H9 (cell line): ENCODE measurements around the gene TMEM87A. TPM values are rescaled to one million over a fixed set of nuclear protein-coding genes. Genes with fewer than 3 reads are reported as not detected.

Source experiments
- DNase-seq: peaks from one replicate; pipeline ENCODE4 v3.0.0-alpha.2; 2017
- H2AFZ ChIP-seq: one replicate; pipeline ENCODE4 v1.6.1; 2013; ENCODE audit warnings: mild to moderate bottlenecking, low read length, control low read depth, moderate library complexity
- H2AK5ac ChIP-seq: 2 replicates; pipeline ENCODE4 v1.6.1; 2013; ENCODE audit warnings: low read length, control low read depth, mixed read lengths; ENCODE audit not compliant: insufficient read length
- H2BK120ac ChIP-seq: one replicate; pipeline ENCODE4 v1.6.1; 2013; ENCODE audit warnings: low read depth, mild to moderate bottlenecking, low read length, control low read depth, inconsistent platforms; ENCODE audit not compliant: poor library complexity, severe bottlenecking
- H2BK12ac ChIP-seq: 2 replicates; pipeline ENCODE4 v1.6.1; 2013; ENCODE audit warnings: low read length, control low read depth, mixed read lengths, low read depth; ENCODE audit not compliant: insufficient read length
- H2BK15ac ChIP-seq: 2 replicates; pipeline ENCODE4 v1.6.1; 2013; ENCODE audit warnings: low read depth, low read length, control low read depth
- H2BK20ac ChIP-seq: one replicate; pipeline ENCODE4 v1.6.1; 2013; ENCODE audit warnings: low read depth, mild to moderate bottlenecking, low read length, control low read depth, inconsistent platforms; ENCODE audit not compliant: poor library complexity, severe bottlenecking
- H2BK5ac ChIP-seq: 2 replicates; pipeline ENCODE4 v1.6.1; 2013; ENCODE audit warnings: low read length, control low read depth, mixed read lengths; ENCODE audit not compliant: insufficient read length
- H3K14ac ChIP-seq: 2 replicates; pipeline ENCODE4 v1.6.1; 2013; ENCODE audit warnings: low read length, control low read depth; ENCODE audit not compliant: insufficient read depth
- H3K18ac ChIP-seq: 2 replicates; pipeline ENCODE4 v1.6.1; 2013; ENCODE audit warnings: low read depth, mild to moderate bottlenecking, mixed read lengths, low read length, control low read depth; ENCODE audit not compliant: insufficient read length
- H3K23ac ChIP-seq: 2 replicates; pipeline ENCODE4 v1.6.1; 2013; ENCODE audit warnings: low read length, control low read depth, mixed read lengths, low read depth; ENCODE audit not compliant: insufficient read length
- H3K23me2 ChIP-seq: 2 replicates; pipeline ENCODE4 v1.6.1; 2013; ENCODE audit warnings: low read depth, mild to moderate bottlenecking, mixed read lengths, low read length, control low read depth; ENCODE audit not compliant: insufficient read length, poor library complexity, severe bottlenecking
- H3K27ac ChIP-seq: 2 replicates; pipeline ENCODE4 v1.5.1; 2013; ENCODE audit warnings: low read length, control low read depth, mixed read lengths, low read depth; ENCODE audit not compliant: insufficient read length
- H3K27me3 ChIP-seq: 2 replicates; pipeline ENCODE4 v1.6.1; 2013; ENCODE audit warnings: low read length, control low read depth, inconsistent platforms; ENCODE audit not compliant: insufficient read depth
- H3K4ac ChIP-seq: 2 replicates; pipeline ENCODE4 v1.6.1; 2013; ENCODE audit warnings: low read depth, mild to moderate bottlenecking, control low read depth, inconsistent platforms, low read length, moderate library complexity
- H3K4me1 ChIP-seq: 2 replicates; pipeline ENCODE4 v1.6.1; 2013; ENCODE audit warnings: low read length, control low read depth, inconsistent platforms; ENCODE audit not compliant: insufficient read depth
- H3K4me2 ChIP-seq: 2 replicates; pipeline ENCODE4 v1.6.1; 2013; ENCODE audit warnings: low read length, control low read depth, mixed read lengths; ENCODE audit not compliant: insufficient read length, insufficient read depth
- H3K56ac ChIP-seq: 2 replicates; pipeline ENCODE4 v1.6.1; 2013; ENCODE audit warnings: low read depth, mild to moderate bottlenecking, mixed read lengths, low read length, control low read depth; ENCODE audit not compliant: insufficient read length
- H3K79me1 ChIP-seq: 2 replicates; pipeline ENCODE4 v1.6.1; 2013; ENCODE audit warnings: low read depth, mild to moderate bottlenecking, moderate library complexity, low read length, control low read depth, inconsistent platforms; ENCODE audit not compliant: insufficient read depth, poor library complexity, severe bottlenecking
- H3K79me2 ChIP-seq: 2 replicates; pipeline ENCODE4 v1.6.1; 2013; ENCODE audit warnings: low read length, control low read depth, inconsistent platforms; ENCODE audit not compliant: insufficient read depth
- H3K9ac ChIP-seq: 2 replicates; pipeline ENCODE4 v1.6.1; 2013; ENCODE audit warnings: low read length, control low read depth, mixed read lengths; ENCODE audit not compliant: insufficient read length; ENCODE audit errors: extremely low read depth
- H3K9me3 ChIP-seq: one replicate; pipeline ENCODE4 v1.6.1; 2013; ENCODE audit warnings: low read depth, low read length, inconsistent platforms; ENCODE audit not compliant: control insufficient read depth
- H3T11ph ChIP-seq: one replicate; pipeline ENCODE4 v1.6.1; 2013; ENCODE audit warnings: mild to moderate bottlenecking, low read length, control low read depth, inconsistent platforms
- H4K20me1 ChIP-seq: one replicate; pipeline ENCODE4 v1.6.1; 2013; ENCODE audit not compliant: control insufficient read depth, insufficient read length, insufficient read depth
- H4K5ac ChIP-seq: 2 replicates; pipeline ENCODE4 v1.6.1; 2013; ENCODE audit warnings: low read depth, mild to moderate bottlenecking, mixed read lengths, low read length, control low read depth; ENCODE audit not compliant: insufficient read length
- H4K8ac ChIP-seq: replicated peaks from 2 replicates; pipeline ENCODE4 v1.6.1; 2013; ENCODE audit warnings: low read length, control low read depth, mixed read lengths, low read depth; ENCODE audit not compliant: insufficient read length
- H4K91ac ChIP-seq: 2 replicates; pipeline ENCODE4 v1.6.1; 2013; ENCODE audit warnings: low read depth, mild to moderate bottlenecking, moderate library complexity, mixed read lengths, low read length, control low read depth; ENCODE audit not compliant: insufficient read length
- H3K27ac Mint-ChIP-seq, 3 experiments: 2 replicates in 2 of 3; 3 replicates in 1 of 3; pipeline ENCODE4 v1.8.0; 2020 to 2021; ENCODE audit warnings: mixed read lengths in 3 of 3, mild to moderate bottlenecking in 1 of 3, moderate library complexity in 1 of 3
- H3K27me3 Mint-ChIP-seq: 2 replicates; pipeline ENCODE4 v1.8.0; 2021; ENCODE audit warnings: low read depth, mild to moderate bottlenecking, moderate library complexity, mixed read lengths
- H3K36me3 Mint-ChIP-seq, 3 experiments: 2 replicates in 2 of 3; 3 replicates in 1 of 3; pipeline ENCODE4 v1.8.0; 2020 to 2021; ENCODE audit warnings: low read depth in 3 of 3, mixed read lengths in 3 of 3; ENCODE audit not compliant: insufficient read depth in 1 of 3
- H3K4me1 Mint-ChIP-seq, 2 experiments: 2 replicates each; pipeline ENCODE4 v1.8.0; 2020; ENCODE audit warnings: mixed read lengths in 2 of 2
- H3K4me3 Mint-ChIP-seq, 2 experiments: 2 replicates in 1 of 2; 3 replicates in 1 of 2; pipeline ENCODE4 v1.8.0; 2020 to 2021; ENCODE audit warnings: mild to moderate bottlenecking in 2 of 2, mixed read lengths in 2 of 2, moderate library complexity in 1 of 2
- H3K9me3 Mint-ChIP-seq, 2 experiments: 2 replicates in 1 of 2; 3 replicates in 1 of 2; pipeline ENCODE4 v1.8.0; 2020; ENCODE audit warnings: mild to moderate bottlenecking in 2 of 2, mixed read lengths in 2 of 2, moderate library complexity in 1 of 2
- CTCF ChIP-seq: fragments of 200-600 bp; sonication (generic); conservative IDR thresholded peaks from 3 replicates; pipeline ENCODE4 v1.8.0; 2021; ENCODE audit warnings: antibody characterized with exemption, mild to moderate bottlenecking
- WGBS: extraction: QIAGEN DNeasy Blood & Tissue Kit; methylation state at CpG from one replicate; pipeline ENCODE4 v1.1.7; 2013; ENCODE audit warnings: missing lambda C conversion rate, low lambda C conversion rate, mixed read lengths; ENCODE audit not compliant: insufficient read length; ENCODE audit errors: extremely low coverage; 5-methylcytosine and 5-hydroxymethylcytosine counted together
- total RNA-seq: library from RNA; stranded (reverse); gene quantifications from 2 replicates; pipeline ENCODE4 v1.2.1, GENCODE V29; 2021

Gene TMEM87A
- total RNA-seq, 1 experiment from 2014 or later = 46.7 TPM

- H3K4ac ChIP-seq = no peak overlapping the region
- peaks cover 3% of the 10 kb centered on the region for H3K79me1 ChIP-seq
- H3K18ac ChIP-seq = no peak overlapping the region
- no peaks in the 10 kb centered on the region for H3K9me3 ChIP-seq
- WGBS = no CpG with 5 or more reads among the region's 2 CpGs
- H4K8ac ChIP-seq = no peak overlapping the region
- no peak overlapping the region for H3K27ac ChIP-seq
- H3K56ac ChIP-seq = no peak overlapping the region
- no peak overlapping the region for H3K14ac ChIP-seq
- no peak overlapping the region for H2BK20ac ChIP-seq
- no peak overlapping the region for H4K5ac ChIP-seq
- H3K23ac ChIP-seq = no peak overlapping the region
- Mint-ChIP-seq H3K36me3 (peaks cover 15 to 53% (median 44%) of the 10 kb centered on the region in 3 experiments; a peak in 6 of 7 replicates), H3K4me1 (no peaks in the 10 kb centered on the region), H3K27ac (no peak overlapping the region), H3K4me3 (no peak overlapping the region), H3K9me3 (no peaks in the 10 kb centered on the region), H3K27me3 (no peaks in the 10 kb centered on the region)
- H4K91ac ChIP-seq = no peak overlapping the region
- H3K79me2 ChIP-seq = no peaks in the 10 kb centered on the region
- no peak overlapping the region for H2BK5ac ChIP-seq
- H3K4me2 ChIP-seq = no peak overlapping the region
- no peak overlapping the region for H3T11ph ChIP-seq
- no peak overlapping the region for H3K9ac ChIP-seq
- no peak overlapping the region for H2BK15ac ChIP-seq
- no peak overlapping the region for H2AFZ ChIP-seq
- no peaks in the 10 kb centered on the region for H3K27me3 ChIP-seq
- no peak overlapping the region for H2BK12ac ChIP-seq
- H2BK120ac ChIP-seq = no peak overlapping the region
- H2AK5ac ChIP-seq = no peak overlapping the region
- no peaks in the 10 kb centered on the region for H4K20me1 ChIP-seq
- H3K4me1 ChIP-seq = no peaks in the 10 kb centered on the region
- no peak for DNase-seq
- no peaks in the 10 kb centered on the region for H3K23me2 ChIP-seq
- TF ChIP-seq CTCF = no peak
Observed at GRCh38 chr15:42217568-42217967, 55.7 kb downstream of the TMEM87A start.
